HepG2 (cell line): ENCODE data around the gene DTNA. TPM values are rescaled to one million over a fixed set of nuclear protein-coding genes. Genes with fewer than 3 reads are reported as not detected.

Experiments
- ATAC-seq: fragments of 200-7000 bp; cut with Tn5 transposase; 3 replicates; pipeline ENCODE4 v1.9.1; 2020; ENCODE audit warnings: mild to moderate bottlenecking, moderate library complexity
- BruUV-seq: library from RNA; stranded (reverse); fragments of 400-500 nt; replicated peaks from 2 replicates; lab custom pipeline; 2021; lab: Mats Ljungman, UMichigan
- CTCF ChIA-PET: fragments of 300-600 bp; formaldehyde crosslinking; extraction: SDS; loops from one replicate; lab custom pipeline; 2021; ENCODE audit warnings: low total read pairs, inconsistent platforms, low intra/inter-chr PET ratio; lab: Yijun Ruan, JAX
- POLR2A ChIA-PET: fragments of 350-600 bp; sonication (Branson Sonifier 250); formaldehyde crosslinking; loops from one replicate; lab custom pipeline; 2020; ENCODE audit warnings: antibody characterized with exemption, inconsistent platforms; lab: Yijun Ruan, JAX
- DNase-seq: peaks from one replicate; pipeline ENCODE4 v3.0.0-alpha.2; 2015; ENCODE audit warnings: low spot score
- FAIRE-seq: peaks from 3 replicates; lab custom pipeline; 2011; peaks lifted over from hg19 to GRCh38; lab: Jason Lieb, UNC
- H2AFZ ChIP-seq: one replicate; pipeline ENCODE4 v1.6.1; 2011; ENCODE audit warnings: low read length, inconsistent platforms
- H3K27ac ChIP-seq: fragments of 300-600 bp; 3 replicates; pipeline ENCODE4 v1.8.0; 2011; ENCODE audit warnings: mixed run types, mild to moderate bottlenecking, mixed read lengths, low read length, inconsistent platforms; ENCODE audit not compliant: insufficient read depth; ENCODE audit errors: extremely low read length
- H3K27me3 ChIP-seq, 2 experiments: fragments of 200-600 bp in 1 of 2; 2 replicates in 1 of 2; 3 replicates in 1 of 2; pipeline versions ENCODE4 v1.6.0 to v1.8.0; 2011; ENCODE audit warnings: low read length in 2 of 2, mild to moderate bottlenecking in 2 of 2, moderate library complexity in 2 of 2, inconsistent platforms in 1 of 2; ENCODE audit not compliant: insufficient read depth in 2 of 2, control insufficient read depth in 1 of 2
- H3K36me3 ChIP-seq, 2 experiments: fragments of 200-600 bp in 1 of 2; replicated peaks in 1 of 2; 2 replicates in 1 of 2; 3 replicates in 1 of 2; pipeline versions ENCODE4 v1.5.1 to v1.8.0; 2011; ENCODE audit warnings: low read length in 2 of 2, inconsistent platforms in 1 of 2; ENCODE audit not compliant: insufficient read depth in 2 of 2, control insufficient read depth in 1 of 2
- H3K4me1 ChIP-seq: 2 replicates; pipeline ENCODE4 v1.5.1; 2012; ENCODE audit warnings: low read length, inconsistent platforms; ENCODE audit not compliant: insufficient read depth
- H3K4me2 ChIP-seq: 2 replicates; pipeline ENCODE4 v1.6.0; 2011; ENCODE audit warnings: low read depth, low read length, inconsistent platforms
- H3K4me3 ChIP-seq, 3 experiments: fragments of 200-600 bp in 1 of 3; sonication (generic), shearing (Covaris generic) in 1 of 3; replicated peaks in 1 of 3; 2 replicates each; pipeline ENCODE4 v1.5.1; 2011 to 2016; ENCODE audit warnings: low read length in 3 of 3, inconsistent platforms in 2 of 3, low read depth in 2 of 3, mild to moderate bottlenecking in 2 of 3, control low read depth in 1 of 3, mixed read lengths in 1 of 3; ENCODE audit not compliant: insufficient read depth in 1 of 3
- H3K79me2 ChIP-seq: one replicate; pipeline ENCODE4 v1.6.1; 2011; ENCODE audit warnings: low read length, inconsistent platforms; ENCODE audit not compliant: insufficient read depth
- H3K9ac ChIP-seq: 2 replicates; pipeline ENCODE4 v1.6.0; 2011; ENCODE audit warnings: mild to moderate bottlenecking, low read depth, low read length, inconsistent platforms; ENCODE audit not compliant: insufficient read depth
- H3K9me3 ChIP-seq: 2 replicates; pipeline ENCODE4 v1.5.1; 2012; ENCODE audit warnings: mild to moderate bottlenecking, low read length
- H4K20me1 ChIP-seq: 2 replicates; pipeline ENCODE4 v1.6.0; 2011; ENCODE audit warnings: inconsistent platforms, mild to moderate bottlenecking, low read length, moderate library complexity; ENCODE audit not compliant: insufficient read depth
- FOXP1 ChIP-seq, 2 experiments: fragments of 450-650 bp in 1 of 2; IDR thresholded peaks; 2 replicates each; pipeline ENCODE4 v1.6.1; 2017 to 2018; ENCODE audit warnings: antibody characterized with exemption in 1 of 2
- MLLT10 ChIP-seq: sonication (generic); formaldehyde crosslinking; IDR thresholded peaks from 2 replicates; pipeline ENCODE4 v1.4.0; 2020; ENCODE audit warnings: missing genetic modification reagents
- MTA1 ChIP-seq: sonication (generic); formaldehyde crosslinking; IDR thresholded peaks from 2 replicates; pipeline ENCODE4 v1.4.0; 2020; ENCODE audit warnings: missing genetic modification reagents, mild to moderate bottlenecking, borderline replicate concordance
- PITX1 ChIP-seq: sonication (generic); formaldehyde crosslinking; IDR thresholded peaks from 2 replicates; pipeline ENCODE4 v1.5.1; 2020; ENCODE audit warnings: mild to moderate bottlenecking, missing genetic modification reagents
- POLR2G ChIP-seq: fragments of 200-400 bp; formaldehyde crosslinking; IDR thresholded peaks from 2 replicates; pipeline ENCODE4 v1.6.1; 2018; ENCODE audit warnings: mild to moderate bottlenecking, low read depth, low read length, moderate library complexity
- ZGPAT ChIP-seq: IDR thresholded peaks from 2 replicates; pipeline ENCODE4 v1.6.1; 2016; ENCODE audit warnings: mild to moderate bottlenecking
- ZNF207 ChIP-seq: fragments of 450-650 bp; IDR thresholded peaks from 2 replicates; pipeline ENCODE4 v1.6.1; 2016; ENCODE audit warnings: antibody characterized with exemption, borderline replicate concordance
- ZNF275 ChIP-seq: sonication (generic); formaldehyde crosslinking; IDR thresholded peaks from 2 replicates; pipeline ENCODE4 v1.8.0; 2022; ENCODE audit warnings: missing genetic modification reagents, mild to moderate bottlenecking, inconsistent platforms, borderline replicate concordance
- ZNF746 ChIP-seq: sonication (generic); formaldehyde crosslinking; IDR thresholded peaks from 2 replicates; pipeline ENCODE4 v1.8.0; 2022; ENCODE audit warnings: mild to moderate bottlenecking, missing genetic modification reagents
- ZNF776 ChIP-seq: sonication (generic); formaldehyde crosslinking; IDR thresholded peaks from 2 replicates; pipeline ENCODE4 v1.4.0; 2020; ENCODE audit warnings: mild to moderate bottlenecking, missing genetic modification reagents
- ZNF878 ChIP-seq: sonication (generic); formaldehyde crosslinking; IDR thresholded peaks from 2 replicates; pipeline ENCODE4 v1.8.1; 2023; ENCODE audit warnings: mild to moderate bottlenecking, missing genetic modification reagents, moderate library complexity
- WGBS: methylation state at CpG from one replicate; pipeline ENCODE4 v1.1.6; 2017; ENCODE audit warnings: low lambda C conversion rate; 5-methylcytosine and 5-hydroxymethylcytosine counted together
- in situ Hi-C: cut with HindIII; loops from 2 replicates; pipeline ENCODE4 v1.10.0; 2017; ENCODE audit warnings: low pct_unique_long_range_greater_than_20kb; ENCODE audit not compliant: extremely low pct_ligation_motif_present
- intact Hi-C: fragments of 100-400 bp; cut with micrococcal nuclease; formaldehyde crosslinking; loops from one replicate; pipeline ENCODE4 v1.10.0; 2022; ENCODE audit not compliant: unreplicated experiment
- polyA plus RNA-seq, 8 experiments: library from polyadenylated mRNA; depleted of rRNA in 3 of 8; stranded (reverse) in 7 of 8; unstranded in 1 of 8; fragments of >200 nt; fragmentation: Illumina TruSeq in 4 of 8; extraction: Trizol in 4 of 8; gene quantifications; 2 replicates each; pipeline versions ENCODE4 v1.2.1 to v1.2.3, GENCODE V29; 2011 to 2016; ENCODE audit warnings: low read depth in 4 of 8, missing spikeins in 1 of 8, mixed read lengths in 1 of 8; ENCODE audit not compliant: insufficient read depth in 1 of 8
- total RNA-seq, 5 experiments: library from RNA; depleted of rRNA; stranded (reverse); fragments of >200 nt; fragmentation: Illumina TruSeq; extraction: Trizol; gene quantifications; 2 replicates each; pipeline ENCODE4 v1.2.3, GENCODE V29; 2016; ENCODE audit warnings: low read depth in 1 of 5
- TF ChIP-seq, protein P1 (sequence below): sonication (generic); formaldehyde crosslinking; IDR thresholded peaks from 2 replicates; pipeline ENCODE4 v1.8.1; 2023; ENCODE audit warnings: mild to moderate bottlenecking, missing genetic modification reagents
- TF ChIP-seq, protein P2 (sequence below): sonication (generic); formaldehyde crosslinking; IDR thresholded peaks from 2 replicates; pipeline ENCODE4 v1.4.0; 2020; ENCODE audit warnings: missing genetic modification reagents, borderline replicate concordance

DTNA gene
- total and polyA plus RNA-seq, 2 of the 13 experiments (the other 11 are each of a cell fraction or from before 2014, with no cell fraction given) = 8.5 to 29.0 TPM

GRCh38 chr18:34741401-34741800, 31.3 kb downstream of the DTNA start (continued):
- no peak for TF ChIP-seq ZGPAT (CRISPR knock-in tag)
- no peak for TF ChIP-seq POLR2G
- TF ChIP-seq PITX1 (CRISPR knock-in tag) = no peak
- no peak for TF ChIP-seq ZNF776
- TF ChIP-seq MLLT10 (CRISPR knock-in tag) = no peak
- TF ChIP-seq ZNF746 = no peak
- TF ChIP-seq ZNF207 = no peak
- no peak for TF ChIP-seq ZNF275 (CRISPR knock-in tag)

- Histone ChIP-seq H3K4me1 (peaks cover 8% of the 10 kb centered on the region), H3K9ac (no peak overlapping the region), H4K20me1 (no peaks in the 10 kb centered on the region), H2AFZ (no peak overlapping the region), H3K4me2 (no peak overlapping the region), H3K27me3 (no peaks in the 10 kb centered on the region), H3K9me3 (no peaks in the 10 kb centered on the region), H3K36me3 (no peaks in the 10 kb centered on the region), H3K79me2 (no peaks in the 10 kb centered on the region), H3K27ac (no peak overlapping the region), H3K4me3 (no peak overlapping the region)
- in situ Hi-C loops = no loop called here
- POLR2A ChIA-PET = no interaction called here
- DNase-seq (no peak), FAIRE-seq (no peak), ATAC-seq (no peak)
- BruUV-seq = no TSS peak
- 88% methylated on average over 5 of the region's 5 CpGs for WGBS
- intact Hi-C loops = no loop called here
- CTCF ChIA-PET = no interaction called here
- TF ChIP-seq MTA1 (CRISPR knock-in tag) = no peak
- TF ChIP-seq ZNF878 (CRISPR knock-in tag) = no peak
- TF ChIP-seq, protein P1, sequence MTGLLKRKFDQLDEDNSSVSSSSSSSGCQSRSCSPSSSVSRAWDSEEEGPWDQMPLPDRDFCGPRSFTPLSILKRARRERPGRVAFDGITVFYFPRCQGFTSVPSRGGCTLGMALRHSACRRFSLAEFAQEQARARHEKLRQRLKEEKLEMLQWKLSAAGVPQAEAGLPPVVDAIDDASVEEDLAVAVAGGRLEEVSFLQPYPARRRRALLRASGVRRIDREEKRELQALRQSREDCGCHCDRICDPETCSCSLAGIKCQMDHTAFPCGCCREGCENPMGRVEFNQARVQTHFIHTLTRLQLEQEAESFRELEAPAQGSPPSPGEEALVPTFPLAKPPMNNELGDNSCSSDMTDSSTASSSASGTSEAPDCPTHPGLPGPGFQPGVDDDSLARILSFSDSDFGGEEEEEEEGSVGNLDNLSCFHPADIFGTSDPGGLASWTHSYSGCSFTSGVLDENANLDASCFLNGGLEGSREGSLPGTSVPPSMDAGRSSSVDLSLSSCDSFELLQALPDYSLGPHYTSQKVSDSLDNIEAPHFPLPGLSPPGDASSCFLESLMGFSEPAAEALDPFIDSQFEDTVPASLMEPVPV (CRISPR knock-in tag) = no peak
- TF ChIP-seq MLLT10 (CRISPR knock-in tag) = no peak
- TF ChIP-seq FOXP1 (IDR thresholded peaks at IDR 0.05) = no peak
- TF ChIP-seq FOXP1 (CRISPR knock-in tag; IDR thresholded peaks at IDR 0.05) = no peak
- TF ChIP-seq, protein P2, sequence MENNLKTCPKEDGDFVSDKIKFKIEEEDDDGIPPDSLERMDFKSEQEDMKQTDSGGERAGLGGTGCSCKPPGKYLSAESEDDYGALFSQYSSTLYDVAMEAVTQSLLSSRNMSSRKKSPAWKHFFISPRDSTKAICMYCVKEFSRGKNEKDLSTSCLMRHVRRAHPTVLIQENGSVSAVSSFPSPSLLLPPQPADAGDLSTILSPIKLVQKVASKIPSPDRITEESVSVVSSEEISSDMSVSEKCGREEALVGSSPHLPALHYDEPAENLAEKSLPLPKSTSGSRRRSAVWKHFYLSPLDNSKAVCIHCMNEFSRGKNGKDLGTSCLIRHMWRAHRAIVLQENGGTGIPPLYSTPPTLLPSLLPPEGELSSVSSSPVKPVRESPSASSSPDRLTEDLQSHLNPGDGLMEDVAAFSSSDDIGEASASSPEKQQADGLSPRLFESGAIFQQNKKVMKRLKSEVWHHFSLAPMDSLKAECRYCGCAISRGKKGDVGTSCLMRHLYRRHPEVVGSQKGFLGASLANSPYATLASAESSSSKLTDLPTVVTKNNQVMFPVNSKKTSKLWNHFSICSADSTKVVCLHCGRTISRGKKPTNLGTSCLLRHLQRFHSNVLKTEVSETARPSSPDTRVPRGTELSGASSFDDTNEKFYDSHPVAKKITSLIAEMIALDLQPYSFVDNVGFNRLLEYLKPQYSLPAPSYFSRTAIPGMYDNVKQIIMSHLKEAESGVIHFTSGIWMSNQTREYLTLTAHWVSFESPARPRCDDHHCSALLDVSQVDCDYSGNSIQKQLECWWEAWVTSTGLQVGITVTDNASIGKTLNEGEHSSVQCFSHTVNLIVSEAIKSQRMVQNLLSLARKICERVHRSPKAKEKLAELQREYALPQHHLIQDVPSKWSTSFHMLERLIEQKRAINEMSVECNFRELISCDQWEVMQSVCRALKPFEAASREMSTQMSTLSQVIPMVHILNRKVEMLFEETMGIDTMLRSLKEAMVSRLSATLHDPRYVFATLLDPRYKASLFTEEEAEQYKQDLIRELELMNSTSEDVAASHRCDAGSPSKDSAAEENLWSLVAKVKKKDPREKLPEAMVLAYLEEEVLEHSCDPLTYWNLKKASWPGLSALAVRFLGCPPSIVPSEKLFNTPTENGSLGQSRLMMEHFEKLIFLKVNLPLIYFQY (CRISPR knock-in tag) = no peak
Measured at GRCh38 chr18:34742891-34743341, 32.8 kb downstream of the DTNA start.
